Neural cell (in vitro differentiated cells): ENCODE results near the gene IL15RA.

Experiments used
- CTCF ChIP-seq: fragments of 450-650 bp; IDR thresholded peaks from 2 replicates; pipeline ENCODE4 v1.5.1; 2014; ENCODE audit warnings: antibody characterized with exemption, mild to moderate bottlenecking, moderate library complexity; ENCODE audit not compliant: poor library complexity, severe bottlenecking
- EZH2 ChIP-seq: fragments of 200-600, 300-800 bp; shearing (Covaris generic), sonication (generic); IDR thresholded peaks from 2 replicates; pipeline ENCODE4 v1.6.1; 2014; ENCODE audit warnings: antibody characterized with exemption, low read length, borderline replicate concordance, mild to moderate bottlenecking; ENCODE audit not compliant: insufficient read depth, poor library complexity, severe bottlenecking
- POLR2AphosphoS5 ChIP-seq: IDR thresholded peaks from 2 replicates; pipeline ENCODE4 v1.6.1; 2012

GRCh38 chr10:5965266-5965665, 12.1 kb downstream of the IL15RA start:
- TF ChIP-seq EZH2: no peak
- TF ChIP-seq CTCF: no peak
- TF ChIP-seq POLR2AphosphoS5: no peak
